Sigmoid colon (tissue), 7 donors: Measurements from ENCODE around the gene NCKAP5. TPM values are rescaled to one million over a fixed set of nuclear protein-coding genes. Genes with fewer than 3 reads are reported as not detected.

Source experiments
- DNase-seq: peaks from one replicate; pipeline ENCODE4 v3.0.0-alpha.2; 2019
- H3K27ac ChIP-seq, 4 donors: fragments of 200-600 bp; sonication (generic); one replicate each; pipeline ENCODE4 v1.5.1; 2016 to 2019; ENCODE audit warnings: mild to moderate bottlenecking in 1 of 4
- H3K27me3 ChIP-seq, 3 donors: fragments of 200-600 bp; sonication (generic); one replicate each; pipeline ENCODE4 v1.5.1; 2019; ENCODE audit warnings: mild to moderate bottlenecking in 1 of 3
- H3K36me3 ChIP-seq, 4 donors: fragments of 200-600 bp; sonication (generic); one replicate each; pipeline ENCODE4 v1.5.1; 2016 to 2019
- H3K4me1 ChIP-seq, 4 donors: fragments of 200-600 bp; sonication (generic); one replicate each; pipeline ENCODE4 v1.5.1; 2017 to 2019
- H3K4me3 ChIP-seq, 4 donors: fragments of 200-600 bp; sonication (generic); one replicate each; pipeline ENCODE4 v1.5.1; 2017 to 2019; ENCODE audit warnings: mild to moderate bottlenecking in 2 of 4, moderate library complexity in 1 of 4
- H3K9me3 ChIP-seq, 4 donors: fragments of 200-600 bp in 3 of 4; sonication (generic) in 3 of 4; one replicate each; pipeline versions ENCODE4 v1.5.1 to v1.6.1; 2013 to 2019
- CTCF ChIP-seq, 4 experiments: fragments of 450-650 bp in 3 of 4; fragments of 200-600 bp in 1 of 4; IDR thresholded peaks; one replicate each; pipeline ENCODE4 v1.5.1; 2016 to 2019; ENCODE audit warnings: antibody characterized with exemption in 4 of 4, mild to moderate bottlenecking in 3 of 4, moderate library complexity in 2 of 4
- EP300 ChIP-seq, 4 donors: sonication (generic); formaldehyde crosslinking; IDR thresholded peaks; one replicate each; pipeline ENCODE4 v1.6.1; 2017; ENCODE audit warnings: antibody characterized with exemption in 4 of 4
- POLR2A ChIP-seq, 2 donors: fragments of 450-650 bp; IDR thresholded peaks; one replicate each; pipeline ENCODE4 v1.6.1; 2016; ENCODE audit warnings: antibody characterized with exemption in 2 of 2, mild to moderate bottlenecking in 2 of 2, moderate library complexity in 2 of 2
- POLR2AphosphoS5 ChIP-seq, 4 donors: sonication (generic); formaldehyde crosslinking; IDR thresholded peaks; one replicate each; pipeline ENCODE4 v1.6.1; 2017; ENCODE audit warnings: antibody characterized with exemption in 4 of 4
- WGBS, 2 donors: extraction: QIAGEN DNeasy Blood & Tissue Kit; methylation state at CpG; one replicate each; pipeline ENCODE4 v1.1.7; 2013; 5-methylcytosine and 5-hydroxymethylcytosine counted together
- intact Hi-C: fragments of 100-400 bp; cut with DNase I; formaldehyde crosslinking; loops from one replicate; pipeline ENCODE4 v1.15.1; 2023
- polyA plus RNA-seq, 3 donors: library from polyadenylated mRNA; stranded (reverse); fragments of 200-250 nt; gene quantifications; one replicate each; pipeline ENCODE4 v1.2.3, GENCODE V29; 2013
- total RNA-seq, 4 donors: library from RNA; depleted of rRNA; stranded (reverse); fragments of >200 nt; gene quantifications; one replicate each; pipeline ENCODE4 v1.1.0, GENCODE V29; 2016
- donor health status: healthy with polysubstance abuse.
- donor health status: Bipolar disorder and iron deficiency.
- donor health status: healthy.

The NCKAP5 gene
- total and polyA plus RNA-seq, 7 donors = under 0.01 to 3.7 (median 0.60) TPM

GRCh38 chr2:132857319-132857718, 710.9 kb downstream of the NCKAP5 start:
- H3K27ac ChIP-seq = no peak overlapping the region
- H3K4me1 ChIP-seq = no peaks in the 10 kb centered on the region
- TF ChIP-seq POLR2AphosphoS5 (IDR thresholded peaks at IDR 0.05) (no peak), EP300 (IDR thresholded peaks at IDR 0.05) (no peak), CTCF (IDR thresholded peaks at IDR 0.05) (no peak)
- no peaks in the 10 kb centered on the region for H3K36me3 ChIP-seq
- intact Hi-C loops = no loop called here
- DNase-seq = no peak
- no peaks in the 10 kb centered on the region for H3K9me3 ChIP-seq
- WGBS, 2 donors = 57 to 90% methylated on average over 1 of the region's 1 CpG
- H3K4me3 ChIP-seq = no peak overlapping the region
- H3K27me3 ChIP-seq = no peaks in the 10 kb centered on the region

GRCh38 chr2:132850688-132851087, 717.6 kb downstream of the NCKAP5 start:
- Histone ChIP-seq H3K27ac (no peak overlapping the region), H3K4me3 (no peak overlapping the region), H3K9me3 (no peaks in the 10 kb centered on the region), H3K4me1 (no peaks in the 10 kb centered on the region), H3K27me3 (no peaks in the 10 kb centered on the region), H3K36me3 (no peaks in the 10 kb centered on the region)
- DNase-seq = no peak
- intact Hi-C loops = no loop called here
- TF ChIP-seq POLR2A (IDR thresholded peaks at IDR 0.05) (no peak), POLR2AphosphoS5 (IDR thresholded peaks at IDR 0.05) (no peak), CTCF (IDR thresholded peaks at IDR 0.05) (no peak), EP300 (IDR thresholded peaks at IDR 0.05) (no peak)
- 89 to 90% methylated on average over 4 of the region's 4 CpGs for WGBS, 2 donors

GRCh38 chr2:132849118-132849517, 719.1 kb downstream of the NCKAP5 start:
- TF ChIP-seq POLR2A (IDR thresholded peaks at IDR 0.05) (no peak), POLR2AphosphoS5 (IDR thresholded peaks at IDR 0.05) (no peak), CTCF (IDR thresholded peaks at IDR 0.05) (no peak), EP300 (IDR thresholded peaks at IDR 0.05) (no peak)
- 88% methylated on average over 1 of the region's 1 CpG for WGBS, 2 donors

GRCh38 chr2:132845339-132845738, 722.9 kb downstream of the NCKAP5 start:
- no peak for TF ChIP-seq POLR2AphosphoS5 (IDR thresholded peaks at IDR 0.05)
- TF ChIP-seq EP300 (IDR thresholded peaks at IDR 0.05) = no peak
- TF ChIP-seq POLR2A (IDR thresholded peaks at IDR 0.05) = no peak
- TF ChIP-seq CTCF (IDR thresholded peaks at IDR 0.05) = no peak
- H3K4me1 ChIP-seq = no peaks in the 10 kb centered on the region
- DNase-seq = no peak
- intact Hi-C loops = no loop called here
- H3K9me3 ChIP-seq = no peaks in the 10 kb centered on the region
- H3K4me3 ChIP-seq = no peak overlapping the region
- no peaks in the 10 kb centered on the region for H3K36me3 ChIP-seq
- no peaks in the 10 kb centered on the region for H3K27me3 ChIP-seq
- no peak overlapping the region for H3K27ac ChIP-seq

More at GRCh38 chr2:132849118-132849517, 719.1 kb downstream of the NCKAP5 start:
- no peaks in the 10 kb centered on the region for H3K4me1 ChIP-seq
- DNase-seq = no peak
- no peak overlapping the region for H3K4me3 ChIP-seq
- no peaks in the 10 kb centered on the region for H3K9me3 ChIP-seq
- intact Hi-C loops = no loop called here
- no peak overlapping the region for H3K27ac ChIP-seq
- H3K27me3 ChIP-seq = no peaks in the 10 kb centered on the region
- no peaks in the 10 kb centered on the region for H3K36me3 ChIP-seq

- Histone ChIP-seq H3K4me1 (no peaks in the 10 kb centered on the region), H3K27me3 (no peaks in the 10 kb centered on the region), H3K36me3 (no peaks in the 10 kb centered on the region), H3K4me3 (no peak overlapping the region), H3K9me3 (no peaks in the 10 kb centered on the region), H3K27ac (no peak overlapping the region)
- TF ChIP-seq POLR2AphosphoS5 (IDR thresholded peaks at IDR 0.05) (no peak), CTCF (IDR thresholded peaks at IDR 0.05) (no peak), EP300 (IDR thresholded peaks at IDR 0.05) (no peak), POLR2A (IDR thresholded peaks at IDR 0.05) (no peak)
- intact Hi-C loops = no loop called here
- DNase-seq = no peak
- WGBS, 2 donors = 86 to 88% methylated on average over 4 of the region's 4 CpGs
These were observed 723.7 kb downstream of the NCKAP5 start for GRCh38 chr2:132844585-132844984.
